ENCODE data around the gene MACIR. TPM values are rescaled to one million over a fixed set of nuclear protein-coding genes. Genes with fewer than 3 reads are reported as not detected.

The MACIR gene
- total RNA-seq, 4 donors from 2014 or later: 5.3 to 6.2 (median 5.4) TPM

DNA sequence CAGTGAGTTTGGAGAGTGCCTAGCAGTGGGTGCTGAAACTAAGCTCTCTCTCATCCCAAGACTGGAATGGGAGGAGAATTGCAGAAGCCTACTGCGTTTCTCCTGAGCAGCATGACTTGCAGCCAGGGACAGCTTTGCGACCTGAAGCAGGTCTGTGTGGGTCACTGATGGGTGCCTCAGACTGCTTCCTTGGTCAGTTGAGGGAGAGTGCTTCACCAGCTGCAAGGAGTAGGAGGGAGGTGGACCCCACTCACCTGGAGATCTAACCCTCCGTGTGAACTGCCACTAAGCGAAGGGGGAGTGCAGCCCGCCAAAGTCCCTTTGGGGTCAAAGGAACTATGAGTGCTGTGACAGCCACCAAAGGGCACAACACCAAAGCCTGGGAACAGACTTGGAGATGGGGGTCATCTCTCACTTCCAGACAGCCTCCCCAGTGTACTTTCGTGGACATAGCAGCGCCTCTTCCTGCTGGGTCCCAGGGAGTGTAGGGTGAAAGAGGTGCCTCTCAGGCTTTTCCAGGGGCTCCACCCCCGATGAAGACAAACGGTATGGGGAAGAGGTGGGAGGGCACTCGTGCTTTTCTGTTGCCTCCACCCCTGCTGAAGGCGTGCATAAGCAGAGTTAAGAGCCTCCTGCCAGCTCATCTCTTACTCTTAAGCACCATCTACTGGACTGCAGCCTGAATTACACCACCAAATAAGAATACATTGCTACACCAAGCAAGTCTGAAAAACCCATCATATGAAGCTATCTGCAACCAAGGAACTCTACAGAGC is 34.3 kb upstream of the MACIR start:
- DNase-seq (ENCODE audit: low spot score in 2 of 2): no peak
- Histone ChIP-seq H3K9me3 (no peaks in the 10 kb centered on the region), H3K27me3 (no peaks in the 10 kb centered on the region), H3K4me1 (no peaks in the 10 kb centered on the region), H3K27ac (no peak overlapping the region), H3K4me3 (no peak overlapping the region), H3K36me3 (no peaks in the 10 kb centered on the region)
- TF ChIP-seq, protein P1, sequence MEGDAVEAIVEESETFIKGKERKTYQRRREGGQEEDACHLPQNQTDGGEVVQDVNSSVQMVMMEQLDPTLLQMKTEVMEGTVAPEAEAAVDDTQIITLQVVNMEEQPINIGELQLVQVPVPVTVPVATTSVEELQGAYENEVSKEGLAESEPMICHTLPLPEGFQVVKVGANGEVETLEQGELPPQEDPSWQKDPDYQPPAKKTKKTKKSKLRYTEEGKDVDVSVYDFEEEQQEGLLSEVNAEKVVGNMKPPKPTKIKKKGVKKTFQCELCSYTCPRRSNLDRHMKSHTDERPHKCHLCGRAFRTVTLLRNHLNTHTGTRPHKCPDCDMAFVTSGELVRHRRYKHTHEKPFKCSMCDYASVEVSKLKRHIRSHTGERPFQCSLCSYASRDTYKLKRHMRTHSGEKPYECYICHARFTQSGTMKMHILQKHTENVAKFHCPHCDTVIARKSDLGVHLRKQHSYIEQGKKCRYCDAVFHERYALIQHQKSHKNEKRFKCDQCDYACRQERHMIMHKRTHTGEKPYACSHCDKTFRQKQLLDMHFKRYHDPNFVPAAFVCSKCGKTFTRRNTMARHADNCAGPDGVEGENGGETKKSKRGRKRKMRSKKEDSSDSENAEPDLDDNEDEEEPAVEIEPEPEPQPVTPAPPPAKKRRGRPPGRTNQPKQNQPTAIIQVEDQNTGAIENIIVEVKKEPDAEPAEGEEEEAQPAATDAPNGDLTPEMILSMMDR (IDR thresholded peaks at IDR 0.05): peak; percentile 23 to 52
- TF ChIP-seq POLR2A (IDR thresholded peaks at IDR 0.05): no peak
- 16% methylated on average over 6 of the region's 11 CpGs for WGBS

DNA sequence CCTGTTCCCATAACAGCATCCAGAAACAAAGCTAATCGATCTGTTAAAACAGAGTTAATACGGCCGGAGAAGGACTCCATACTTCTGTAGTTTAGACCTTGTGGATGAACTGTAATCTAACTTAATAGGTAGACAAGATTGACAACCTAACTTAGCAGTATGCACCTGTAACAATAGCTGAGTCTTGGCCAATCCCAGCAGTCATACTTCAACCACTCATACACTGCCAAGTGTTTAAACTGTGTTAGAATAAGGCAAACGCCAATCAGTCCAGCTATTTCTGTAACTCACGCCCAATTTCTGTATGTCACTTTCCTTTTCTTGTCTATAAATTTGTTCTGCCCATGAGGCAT is 33.7 kb upstream of the MACIR start:
- no peak overlapping the region for H3K4me3 ChIP-seq
- H3K9me3 ChIP-seq: no peaks in the 10 kb centered on the region
- H3K4me1 ChIP-seq: no peaks in the 10 kb centered on the region
- H3K27ac ChIP-seq: no peak overlapping the region
- H3K27me3 ChIP-seq: no peaks in the 10 kb centered on the region
- DNase-seq (ENCODE audit: low spot score in 2 of 2): no peak
- TF ChIP-seq POLR2A (IDR thresholded peaks at IDR 0.05): no peak
- TF ChIP-seq, protein P1 (IDR thresholded peaks at IDR 0.05): no peak
- TF ChIP-seq POLR2AphosphoS5 (IDR thresholded peaks at IDR 0.05): no peak
- TF ChIP-seq EP300 (IDR thresholded peaks at IDR 0.05): no peak
- H3K36me3 ChIP-seq: no peaks in the 10 kb centered on the region
- 87% methylated on average over 5 of the region's 5 CpGs for WGBS

DNA sequence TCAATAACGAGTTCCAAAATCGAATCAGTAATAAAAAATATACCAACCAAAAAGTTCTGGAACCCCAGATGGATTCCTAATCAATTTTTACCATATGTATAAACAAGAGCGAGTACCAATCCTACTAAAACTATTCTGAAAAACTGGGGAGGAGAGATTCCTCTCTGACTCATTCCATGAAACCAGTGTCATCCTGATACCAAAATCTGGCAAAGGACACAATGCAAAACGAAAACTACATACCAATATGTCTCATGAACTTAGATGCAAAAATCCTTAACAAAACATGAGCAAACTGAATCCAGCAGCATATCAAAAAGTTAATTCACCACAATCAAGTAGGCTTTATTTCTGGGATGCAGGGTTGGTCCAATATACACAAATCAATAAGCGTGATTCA is 30.5 kb upstream of the MACIR start:
- Histone ChIP-seq H3K27me3 (no peaks in the 10 kb centered on the region), H3K36me3 (no peaks in the 10 kb centered on the region), H3K4me3 (no peak overlapping the region), H3K4me1 (no peaks in the 10 kb centered on the region), H3K27ac (no peak overlapping the region), H3K9me3 (no peaks in the 10 kb centered on the region)
- TF ChIP-seq POLR2AphosphoS5 (IDR thresholded peaks at IDR 0.05) (no peak), EP300 (IDR thresholded peaks at IDR 0.05) (no peak), POLR2A (IDR thresholded peaks at IDR 0.05) (no peak)
- TF ChIP-seq, protein P1 (IDR thresholded peaks at IDR 0.05): no peak
- WGBS: 85% methylated on average over 5 of the region's 5 CpGs
- DNase-seq (ENCODE audit: low spot score in 2 of 2): no peak

DNA sequence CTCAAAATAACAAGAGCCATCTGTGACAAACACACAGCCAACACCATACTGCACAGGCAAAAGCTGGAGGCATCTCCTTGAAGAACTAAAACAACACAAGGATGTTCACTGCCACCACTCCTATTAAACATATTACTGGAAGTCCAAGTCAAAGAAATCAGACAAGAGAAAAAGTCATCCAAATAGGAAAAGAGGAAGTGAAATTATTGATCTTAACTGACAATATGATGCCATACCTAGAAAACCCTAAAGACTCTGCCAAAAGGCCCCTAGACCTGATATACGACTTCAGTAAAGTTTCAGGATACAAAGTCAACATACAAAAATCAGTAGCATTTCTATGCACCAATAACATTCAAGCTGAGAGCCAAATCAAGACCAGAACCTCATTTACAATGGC is 30.0 kb upstream of the MACIR start:
- Histone ChIP-seq H3K27me3 (no peaks in the 10 kb centered on the region), H3K4me1 (no peaks in the 10 kb centered on the region), H3K36me3 (no peaks in the 10 kb centered on the region), H3K9me3 (no peaks in the 10 kb centered on the region), H3K4me3 (no peak overlapping the region), H3K27ac (no peak overlapping the region)
- 58% methylated on average over 1 of the region's 1 CpG for WGBS
- DNase-seq (ENCODE audit: low spot score in 2 of 2): no peak
- no peak for TF ChIP-seq POLR2AphosphoS5 (IDR thresholded peaks at IDR 0.05)
- no peak for TF ChIP-seq EP300 (IDR thresholded peaks at IDR 0.05)
- TF ChIP-seq POLR2A (IDR thresholded peaks at IDR 0.05): no peak
- TF ChIP-seq, protein P1 (IDR thresholded peaks at IDR 0.05): no peak

DNA sequence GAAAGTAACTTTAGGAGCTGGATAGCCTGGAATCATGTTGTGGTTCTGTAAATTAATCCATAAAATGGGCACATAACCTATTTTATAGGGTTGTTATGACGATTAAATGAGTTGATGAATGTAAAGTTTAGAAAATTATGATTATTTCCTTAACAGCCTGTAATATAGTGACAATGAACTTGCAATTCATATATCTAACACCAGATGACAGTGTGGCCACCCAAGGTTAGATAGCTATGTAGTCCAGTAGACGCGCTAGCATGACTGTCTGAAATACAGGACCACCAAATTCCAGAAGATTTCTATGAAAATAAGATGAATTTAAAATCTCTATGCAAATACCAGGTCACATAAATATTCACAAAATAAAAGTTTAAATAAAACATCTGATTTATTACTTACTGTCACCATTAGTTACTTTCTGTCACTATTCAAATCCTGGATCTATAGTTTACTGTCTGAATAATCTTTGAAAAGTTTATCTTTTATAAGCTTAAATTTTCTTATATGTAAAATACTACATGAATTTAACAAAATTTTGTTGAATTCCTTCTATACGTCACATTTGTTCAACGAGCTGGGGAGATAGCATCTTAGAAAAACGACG is 26.1 kb upstream of the MACIR start:
- H3K27me3 ChIP-seq: no peaks in the 10 kb centered on the region
- no peaks in the 10 kb centered on the region for H3K36me3 ChIP-seq
- H3K4me3 ChIP-seq: no peak overlapping the region
- no peaks in the 10 kb centered on the region for H3K4me1 ChIP-seq
- TF ChIP-seq, protein P1 (IDR thresholded peaks at IDR 0.05): peak; percentile 25 to 33
- TF ChIP-seq POLR2A (IDR thresholded peaks at IDR 0.05): no peak
- no peak for TF ChIP-seq EP300 (IDR thresholded peaks at IDR 0.05)
- no peak for TF ChIP-seq POLR2AphosphoS5 (IDR thresholded peaks at IDR 0.05)
- no peak for DNase-seq (ENCODE audit: low spot score in 2 of 2)
- 80% methylated on average over 7 of the region's 7 CpGs for WGBS
- no peaks in the 10 kb centered on the region for H3K9me3 ChIP-seq
- no peak overlapping the region for H3K27ac ChIP-seq
